Karpas-422 (cell line): ENCODE measurements around the gene NYAP2. TPM values are rescaled to one million over a fixed set of nuclear protein-coding genes. Genes with fewer than 3 reads are reported as not detected.

Experiments used
- DNase-seq: peaks from one replicate; pipeline ENCODE4 v3.0.0-alpha.2; 2015
- H2AFZ ChIP-seq: fragments of 200-600 bp; sonication (generic); 2 replicates; pipeline ENCODE4 v1.6.1; 2014; ENCODE audit warnings: antibody characterized with exemption, low read length, mixed read lengths
- H3K27ac ChIP-seq: fragments of 200-600 bp; sonication (generic); 2 replicates; pipeline ENCODE4 v1.5.1; 2014; ENCODE audit warnings: mild to moderate bottlenecking, low read length, moderate library complexity
- H3K27me3 ChIP-seq: fragments of 200-600 bp; sonication (generic); 2 replicates; pipeline ENCODE4 v1.6.1; 2014; ENCODE audit warnings: low read length, mixed read lengths
- H3K36me3 ChIP-seq: fragments of 200-600 bp; sonication (generic); 2 replicates; pipeline ENCODE4 v1.6.1; 2014; ENCODE audit warnings: low read length, mixed read lengths; ENCODE audit not compliant: insufficient read depth
- H3K4me1 ChIP-seq: fragments of 200-600 bp; sonication (generic); 2 replicates; pipeline ENCODE4 v1.6.1; 2014; ENCODE audit warnings: mild to moderate bottlenecking, low read length, mixed read lengths
- H3K4me2 ChIP-seq: fragments of 200-600 bp; sonication (generic); 2 replicates; pipeline ENCODE4 v1.6.1; 2014; ENCODE audit warnings: low read length, low read depth, mild to moderate bottlenecking; ENCODE audit not compliant: poor library complexity, severe bottlenecking
- H3K4me3 ChIP-seq: fragments of 200-600 bp; sonication (generic); 2 replicates; pipeline ENCODE4 v1.5.1; 2014; ENCODE audit warnings: mild to moderate bottlenecking, antibody characterized with exemption, low read length, mixed read lengths
- H3K79me2 ChIP-seq: fragments of 200-600 bp; sonication (generic); 2 replicates; pipeline ENCODE4 v1.6.1; 2014; ENCODE audit warnings: mild to moderate bottlenecking, low read length, mixed read lengths
- H3K9ac ChIP-seq: fragments of 200-600 bp; sonication (generic); 2 replicates; pipeline ENCODE4 v1.6.0; 2014; ENCODE audit warnings: low read length
- H3K9me2 ChIP-seq: fragments of 200-600 bp; sonication (generic), shearing (Covaris generic); replicated peaks from 2 replicates; pipeline ENCODE4 v1.6.0; 2014; ENCODE audit warnings: mild to moderate bottlenecking, low read length, moderate library complexity; ENCODE audit not compliant: insufficient read depth
- H3K9me3 ChIP-seq: fragments of 300-700, 200-600 bp; sonication (generic); 2 replicates; pipeline ENCODE4 v1.6.1; 2014; ENCODE audit warnings: low read length, mixed read lengths
- H4K20me1 ChIP-seq: fragments of 200-600 bp; sonication (generic); 2 replicates; pipeline ENCODE4 v1.6.1; 2014; ENCODE audit warnings: mild to moderate bottlenecking, antibody characterized with exemption, low read length, low read depth; ENCODE audit not compliant: insufficient read depth
- total RNA-seq: library from RNA; depleted of rRNA; stranded (reverse); fragments of >200 nt; shearing (Covaris generic); gene quantifications from 2 replicates; pipeline ENCODE4 v1.2.3, GENCODE V29; 2014; ENCODE audit warnings: low replicate concordance

The NYAP2 gene
- total RNA-seq, 1 experiment from 2014 or later: not detected

- no peak overlapping the region for H3K27ac ChIP-seq
- no peaks in the 10 kb centered on the region for H3K36me3 ChIP-seq
- H3K27me3 ChIP-seq: no peaks in the 10 kb centered on the region
- H4K20me1 ChIP-seq: no peaks in the 10 kb centered on the region
- DNase-seq: no peak
- no peaks in the 10 kb centered on the region for H3K4me1 ChIP-seq
- H3K9ac ChIP-seq: no peak overlapping the region
- H3K4me2 ChIP-seq: no peak overlapping the region
- no peak overlapping the region for H2AFZ ChIP-seq
- H3K4me3 ChIP-seq: no peak overlapping the region
- no peaks in the 10 kb centered on the region for H3K9me3 ChIP-seq
- no peaks in the 10 kb centered on the region for H3K9me2 ChIP-seq
- no peaks in the 10 kb centered on the region for H3K79me2 ChIP-seq
These were observed 72.0 kb downstream of the NYAP2 start for GRCh38 chr2:225471482-225471881.

- DNase-seq: no peak
- no peak overlapping the region for H3K27ac ChIP-seq
- no peaks in the 10 kb centered on the region for H4K20me1 ChIP-seq
- no peaks in the 10 kb centered on the region for H3K4me1 ChIP-seq
- no peak overlapping the region for H3K9ac ChIP-seq
- no peaks in the 10 kb centered on the region for H3K27me3 ChIP-seq
- H3K36me3 ChIP-seq: no peaks in the 10 kb centered on the region
- H3K9me2 ChIP-seq: no peaks in the 10 kb centered on the region
- H2AFZ ChIP-seq: no peak overlapping the region
- no peak overlapping the region for H3K4me3 ChIP-seq
- H3K4me2 ChIP-seq: no peak overlapping the region
- H3K9me3 ChIP-seq: no peaks in the 10 kb centered on the region
- no peaks in the 10 kb centered on the region for H3K79me2 ChIP-seq
These were observed 72.7 kb downstream of the NYAP2 start for GRCh38 chr2:225472161-225472560.

DNA sequence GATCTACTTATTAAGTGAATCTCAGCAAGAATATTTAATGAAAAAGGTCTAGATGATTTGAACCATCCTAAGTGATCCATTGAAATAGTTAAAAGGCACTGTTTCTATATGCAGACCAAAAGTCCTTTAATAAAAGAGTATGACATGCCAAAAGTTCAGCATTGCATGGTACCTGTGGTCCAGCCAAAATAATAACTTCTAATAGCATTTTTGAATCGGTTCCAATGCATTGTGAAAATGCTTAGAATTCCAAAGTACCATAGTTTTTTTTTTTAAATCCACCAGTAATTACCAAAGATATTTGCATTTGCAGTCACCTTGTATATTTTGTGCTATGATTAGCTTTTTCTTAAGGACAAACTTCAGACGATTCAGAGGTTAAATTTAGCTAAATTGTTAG, 79.9 kb downstream of the NYAP2 start:
- DNase-seq: no peak
- Histone ChIP-seq H3K36me3 (no peaks in the 10 kb centered on the region), H2AFZ (no peak overlapping the region), H3K27me3 (no peaks in the 10 kb centered on the region), H4K20me1 (no peaks in the 10 kb centered on the region), H3K27ac (no peak overlapping the region), H3K4me1 (no peaks in the 10 kb centered on the region), H3K9me2 (no peaks in the 10 kb centered on the region), H3K9ac (no peak overlapping the region), H3K79me2 (no peaks in the 10 kb centered on the region), H3K4me2 (no peak overlapping the region), H3K9me3 (no peaks in the 10 kb centered on the region), H3K4me3 (no peak overlapping the region)

GRCh38 chr2:225484751-225485150, 85.2 kb downstream of the NYAP2 start:
- Histone ChIP-seq H3K79me2 (no peaks in the 10 kb centered on the region), H3K4me1 (no peaks in the 10 kb centered on the region), H3K4me3 (no peak overlapping the region), H4K20me1 (no peaks in the 10 kb centered on the region), H3K9me2 (no peaks in the 10 kb centered on the region), H3K4me2 (no peak overlapping the region), H3K9ac (no peak overlapping the region), H3K36me3 (no peaks in the 10 kb centered on the region), H3K27ac (no peak overlapping the region), H3K9me3 (no peaks in the 10 kb centered on the region), H3K27me3 (no peaks in the 10 kb centered on the region), H2AFZ (no peak overlapping the region)
- no peak for DNase-seq

- H3K4me3 ChIP-seq: no peak overlapping the region
These were observed 86.7 kb downstream of the NYAP2 start for GRCh38 chr2:225486236-225486635.

DNA sequence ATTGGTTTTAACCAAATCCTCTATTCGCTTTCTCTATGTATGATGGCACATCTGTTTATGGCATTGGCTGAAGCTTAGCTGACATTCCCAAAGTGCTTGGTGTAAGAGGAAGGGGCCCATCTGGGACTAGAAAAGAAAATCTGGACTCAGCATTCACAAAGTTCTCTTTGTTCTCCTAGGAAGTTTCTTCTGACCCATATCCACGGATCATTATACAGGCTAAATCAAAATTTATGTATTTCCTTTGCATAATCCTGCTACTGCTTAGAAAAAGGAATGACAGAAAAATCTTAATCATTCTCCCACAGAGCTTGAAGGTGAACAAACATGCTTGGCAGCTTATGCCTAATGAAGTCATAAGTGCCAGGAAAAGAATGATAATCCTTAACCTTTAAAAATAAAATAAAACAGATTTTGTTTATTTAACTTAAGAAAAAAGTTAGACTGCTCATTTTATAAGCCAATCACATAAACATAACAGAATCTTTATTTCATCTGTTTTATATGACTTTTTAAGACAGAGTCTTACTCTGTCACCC, 88.4 kb downstream of the NYAP2 start:
- Histone ChIP-seq H2AFZ (no peak overlapping the region), H3K27me3 (no peaks in the 10 kb centered on the region), H4K20me1 (no peaks in the 10 kb centered on the region), H3K27ac (no peak overlapping the region), H3K9ac (no peak overlapping the region), H3K79me2 (no peaks in the 10 kb centered on the region), H3K4me3 (no peak overlapping the region), H3K36me3 (no peaks in the 10 kb centered on the region), H3K9me2 (no peaks in the 10 kb centered on the region), H3K4me2 (no peak overlapping the region), H3K9me3 (no peaks in the 10 kb centered on the region), H3K4me1 (no peaks in the 10 kb centered on the region)
- DNase-seq: no peak

More at GRCh38 chr2:225486236-225486635, 86.7 kb downstream of the NYAP2 start:
- H3K9ac ChIP-seq: no peak overlapping the region
- no peak overlapping the region for H3K4me2 ChIP-seq
- H3K27ac ChIP-seq: no peak overlapping the region
- H3K9me2 ChIP-seq: no peaks in the 10 kb centered on the region
- no peaks in the 10 kb centered on the region for H4K20me1 ChIP-seq
- no peaks in the 10 kb centered on the region for H3K79me2 ChIP-seq
- no peak overlapping the region for H2AFZ ChIP-seq
- no peak for DNase-seq
- H3K4me1 ChIP-seq: no peaks in the 10 kb centered on the region
- no peaks in the 10 kb centered on the region for H3K36me3 ChIP-seq
- H3K9me3 ChIP-seq: no peaks in the 10 kb centered on the region
- no peaks in the 10 kb centered on the region for H3K27me3 ChIP-seq

- no peaks in the 10 kb centered on the region for H3K9me2 ChIP-seq
- H3K9me3 ChIP-seq: no peaks in the 10 kb centered on the region
- H3K9ac ChIP-seq: no peak overlapping the region
- H3K27me3 ChIP-seq: no peaks in the 10 kb centered on the region
- no peaks in the 10 kb centered on the region for H3K4me1 ChIP-seq
- H3K4me3 ChIP-seq: no peak overlapping the region
- H4K20me1 ChIP-seq: no peaks in the 10 kb centered on the region
- H3K4me2 ChIP-seq: no peak overlapping the region
- no peak overlapping the region for H2AFZ ChIP-seq
- H3K79me2 ChIP-seq: no peaks in the 10 kb centered on the region
- no peak overlapping the region for H3K27ac ChIP-seq
- DNase-seq: no peak
- H3K36me3 ChIP-seq: no peaks in the 10 kb centered on the region
These were observed 89.2 kb downstream of the NYAP2 start for GRCh38 chr2:225488743-225489142.

DNA sequence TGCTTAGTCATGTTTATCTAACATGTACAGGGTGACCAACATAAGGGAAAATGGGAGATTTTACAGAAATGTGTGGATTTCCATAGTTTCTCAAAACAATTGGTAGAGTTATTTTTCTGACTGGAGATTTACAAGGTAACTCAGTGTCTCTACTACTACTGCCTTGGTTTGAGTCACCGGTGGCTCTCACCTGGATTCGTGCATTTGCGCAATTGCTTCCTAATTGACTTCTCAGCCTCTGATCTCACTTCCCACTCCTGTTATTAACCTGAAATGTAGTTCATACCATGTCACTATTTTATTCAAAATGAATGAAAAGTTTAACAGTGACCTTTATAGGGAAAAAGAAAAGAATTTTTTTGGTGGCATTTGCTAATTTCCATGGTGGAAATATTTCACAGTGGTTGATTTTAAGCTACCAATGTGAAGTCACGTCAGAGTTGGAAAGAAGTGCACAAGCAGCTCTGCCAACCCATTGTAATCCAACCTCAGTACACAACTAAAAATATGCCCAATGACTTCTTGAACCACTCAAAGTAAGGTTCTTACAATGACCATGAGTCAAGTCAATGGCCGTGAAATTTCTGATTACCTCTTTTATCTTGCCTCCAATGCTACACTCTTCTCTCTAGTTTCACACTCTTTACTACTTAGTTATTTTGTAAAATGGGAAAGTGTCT, 94.0 kb downstream of the NYAP2 start:
- no peaks in the 10 kb centered on the region for H3K79me2 ChIP-seq
- H3K4me3 ChIP-seq: no peak overlapping the region
- no peak for DNase-seq
- no peaks in the 10 kb centered on the region for H3K9me2 ChIP-seq
- H3K27me3 ChIP-seq: no peaks in the 10 kb centered on the region
- H3K36me3 ChIP-seq: no peaks in the 10 kb centered on the region
- H3K27ac ChIP-seq: no peak overlapping the region
- H3K4me2 ChIP-seq: no peak overlapping the region
- no peaks in the 10 kb centered on the region for H4K20me1 ChIP-seq
- no peaks in the 10 kb centered on the region for H3K9me3 ChIP-seq
- H3K4me1 ChIP-seq: no peaks in the 10 kb centered on the region
- H2AFZ ChIP-seq: no peak overlapping the region
- no peak overlapping the region for H3K9ac ChIP-seq
